CD4-positive, alpha-beta T cell treated with Interleukin-15 for 4 hours (primary cell): ENCODE measurements around the gene FCHSD1.

Source experiments
- DNase-seq: peaks from one replicate; pipeline ENCODE4 v3.0.0-alpha.2; 2020; ENCODE audit warnings: low spot score

The FCHSD1 gene

DNA sequence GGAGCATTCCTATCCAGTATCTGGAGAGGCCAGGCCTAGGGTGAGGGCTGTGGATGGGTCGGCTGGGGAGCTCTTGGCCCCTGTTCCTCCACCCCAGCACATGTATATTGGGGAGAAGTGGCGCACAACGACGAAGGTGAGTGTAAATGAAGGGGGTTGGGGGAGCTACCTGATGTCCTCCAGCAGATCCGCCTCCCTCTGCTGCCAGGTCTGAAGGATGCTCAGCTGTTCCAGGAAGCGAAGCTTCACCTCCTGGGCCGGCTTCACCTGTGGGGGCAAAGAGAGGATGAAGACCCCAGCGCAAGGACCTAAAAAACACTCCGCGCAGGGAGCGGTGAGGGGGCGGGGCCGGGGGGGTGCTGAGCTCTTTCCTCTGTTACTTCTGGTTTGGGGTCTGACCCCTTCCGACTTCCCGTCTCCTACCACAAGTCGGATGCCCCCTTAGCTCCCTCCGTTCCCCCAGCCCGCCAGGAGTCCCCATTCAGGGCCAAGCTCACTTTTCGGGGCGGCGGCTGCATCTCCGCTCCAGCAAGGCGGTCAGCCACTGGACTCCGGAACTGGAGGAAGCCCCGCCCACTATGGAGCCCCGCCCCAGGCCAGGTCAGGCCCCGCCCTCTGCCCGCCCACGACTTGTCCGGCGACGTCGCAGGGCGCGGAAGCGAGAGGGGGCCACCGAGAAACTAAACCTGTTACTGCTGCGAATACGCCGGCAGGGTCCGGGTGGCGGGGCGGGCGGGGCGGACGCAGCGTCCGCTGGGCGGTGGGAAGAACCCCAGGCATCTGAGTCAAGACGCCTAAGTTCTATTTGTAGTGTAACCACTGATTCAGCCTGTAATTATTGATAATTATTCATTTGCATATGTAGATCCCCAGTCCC lies at the start of gene FCHSD1:
FCHSD1 (minus strand) TSS at position 568 of the 877 bp plus-strand sequence; CDS start at position 518, 50 bp downstream.
- peak; percentile 80 for DNase-seq

DNA sequence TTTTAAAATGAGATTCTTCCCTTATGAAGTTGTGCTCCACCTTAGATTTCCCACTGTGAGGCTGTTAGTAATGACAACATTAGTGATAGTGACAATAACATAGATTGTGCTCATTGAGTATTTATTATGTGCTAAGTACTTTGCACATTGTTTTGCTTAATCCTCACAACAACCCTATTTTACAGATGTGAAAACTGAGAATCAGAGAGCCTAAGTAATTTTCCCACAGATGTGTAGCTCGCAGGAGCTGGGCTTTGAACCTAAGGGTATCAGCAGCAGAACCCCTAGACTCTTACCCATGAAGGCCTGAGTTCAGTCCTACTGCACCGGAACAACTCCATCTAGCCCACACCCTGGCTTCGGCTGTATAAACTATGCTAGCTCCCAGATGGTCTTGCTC lies 46.4 kb upstream of the FCHSD1 start:
- no peak for DNase-seq

DNA sequence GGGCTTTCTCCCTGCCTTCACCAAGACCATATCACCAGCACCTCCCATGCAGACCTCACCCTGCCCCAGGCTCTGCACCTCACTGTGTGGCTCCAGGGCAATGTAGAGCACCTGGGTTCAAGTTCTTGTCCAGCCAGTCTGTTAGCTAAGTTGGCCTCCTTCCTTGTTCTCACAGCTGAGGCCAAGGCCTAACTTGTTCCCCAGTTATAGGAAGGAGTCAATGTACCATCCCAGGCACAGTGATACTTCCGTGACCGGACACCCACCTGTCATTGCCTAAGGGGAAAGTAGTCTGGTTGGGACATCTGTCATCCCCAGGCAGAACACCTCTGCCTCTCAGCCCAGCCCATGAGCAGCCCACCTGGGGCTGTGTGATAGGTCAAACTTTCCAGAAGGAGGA lies 45.2 kb upstream of the FCHSD1 start:
- no peak for DNase-seq

DNA sequence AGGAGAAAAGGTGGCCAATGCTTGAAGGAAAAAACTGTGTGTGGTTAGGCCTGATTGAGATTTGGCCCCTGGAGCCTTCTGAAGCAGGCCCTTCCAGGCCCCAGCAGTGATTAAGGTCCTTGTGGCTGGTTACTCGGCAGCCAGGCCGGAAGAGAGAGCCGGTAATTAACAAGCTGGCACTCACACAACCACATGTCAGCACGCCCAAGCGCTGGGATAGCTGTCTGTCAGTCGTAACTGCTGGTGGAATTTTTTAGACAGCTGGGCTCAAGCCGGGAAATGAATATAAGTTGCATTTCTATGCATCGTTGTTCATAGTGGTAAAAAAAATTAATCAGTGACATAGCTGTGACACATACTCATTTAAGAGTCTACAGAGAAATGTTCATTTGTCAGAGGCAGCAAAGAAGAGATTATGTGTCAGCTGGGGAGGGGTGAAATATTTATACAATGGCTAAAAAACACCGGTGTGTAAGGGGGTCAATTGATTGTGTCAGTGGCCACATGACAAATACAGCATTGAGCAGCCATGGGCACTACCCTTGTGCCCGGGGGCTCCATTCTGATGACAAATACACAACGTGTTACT lies 44.5 kb upstream of the FCHSD1 start:
- DNase-seq, result no peak

DNA sequence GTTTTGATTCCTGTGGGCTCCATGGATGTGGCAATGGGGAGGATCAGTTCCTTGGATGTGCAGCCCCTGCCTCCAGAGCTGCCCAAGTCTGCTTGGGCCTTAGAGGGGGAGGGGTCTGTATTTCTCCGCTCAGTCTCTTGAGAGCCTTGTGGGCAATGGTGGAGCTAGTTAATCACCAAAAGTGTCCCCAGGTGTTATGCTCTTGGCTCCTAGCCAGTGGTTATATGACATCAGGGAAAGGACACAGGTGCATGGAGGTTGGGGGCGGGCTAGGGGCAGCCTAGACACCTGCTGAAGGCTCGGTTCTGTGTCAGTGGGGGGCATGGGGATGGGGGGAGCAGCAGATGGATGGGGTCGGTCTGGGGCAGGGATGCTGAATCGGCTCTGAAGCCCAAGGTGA lies 43.3 kb upstream of the FCHSD1 start:
- no peak for DNase-seq

DNA sequence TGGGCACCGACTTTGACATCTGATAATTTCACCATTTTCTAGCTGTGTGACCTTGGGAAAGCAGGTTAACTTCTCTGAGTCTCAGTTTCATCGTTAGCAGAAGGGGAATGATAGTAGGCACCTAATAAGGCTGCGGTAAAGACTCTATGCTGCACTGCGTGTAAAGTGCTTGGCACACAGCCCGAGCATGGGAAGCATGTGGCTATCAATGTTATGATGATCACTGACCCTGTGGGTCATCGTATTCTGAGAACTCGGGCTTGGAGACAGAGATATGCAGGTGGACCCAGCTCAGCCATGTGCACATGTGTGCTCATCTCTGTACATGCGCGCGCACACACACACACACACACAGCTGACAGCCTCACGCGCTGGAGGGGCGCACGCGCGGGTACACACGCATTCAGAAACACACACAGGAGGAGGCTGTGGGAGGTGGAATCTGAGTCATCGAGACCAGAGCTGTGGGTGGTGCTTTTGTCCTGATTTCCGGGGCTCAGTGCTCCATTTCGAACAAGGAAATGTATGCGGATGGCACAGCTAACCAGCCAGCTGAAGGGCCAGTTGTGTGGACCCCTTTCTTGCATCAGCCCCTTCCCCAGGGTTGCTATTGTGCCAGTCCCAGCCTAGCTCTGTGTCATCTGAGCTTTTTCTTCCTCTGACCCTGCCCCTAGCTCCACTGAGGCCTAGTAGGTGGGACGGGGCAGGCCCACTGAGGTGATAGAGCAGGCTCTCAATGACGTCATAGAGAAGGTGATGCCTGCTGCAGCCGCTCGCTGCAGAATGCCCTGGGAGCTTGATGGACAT lies 41.9 kb upstream of the FCHSD1 start:
- DNase-seq, result peak; percentile 82

DNA sequence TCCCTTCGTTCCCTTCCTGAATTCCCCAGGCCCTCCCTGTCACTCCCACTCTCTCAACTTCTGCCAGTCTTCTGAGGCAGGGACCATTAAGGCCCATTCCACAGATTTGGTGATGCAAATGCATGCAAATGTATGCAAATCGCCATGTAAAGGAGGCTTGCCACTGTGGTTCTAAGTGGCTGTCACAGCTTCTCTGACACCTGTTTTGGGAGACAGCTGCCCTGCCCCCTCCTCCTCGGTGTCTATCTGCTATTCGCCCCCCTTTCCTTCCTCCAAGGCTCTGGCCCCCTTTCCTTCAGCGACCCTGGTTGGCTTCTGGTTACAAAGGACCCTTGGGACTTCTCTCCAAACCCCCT lies 41.3 kb upstream of the FCHSD1 start:
- no peak for DNase-seq

DNA sequence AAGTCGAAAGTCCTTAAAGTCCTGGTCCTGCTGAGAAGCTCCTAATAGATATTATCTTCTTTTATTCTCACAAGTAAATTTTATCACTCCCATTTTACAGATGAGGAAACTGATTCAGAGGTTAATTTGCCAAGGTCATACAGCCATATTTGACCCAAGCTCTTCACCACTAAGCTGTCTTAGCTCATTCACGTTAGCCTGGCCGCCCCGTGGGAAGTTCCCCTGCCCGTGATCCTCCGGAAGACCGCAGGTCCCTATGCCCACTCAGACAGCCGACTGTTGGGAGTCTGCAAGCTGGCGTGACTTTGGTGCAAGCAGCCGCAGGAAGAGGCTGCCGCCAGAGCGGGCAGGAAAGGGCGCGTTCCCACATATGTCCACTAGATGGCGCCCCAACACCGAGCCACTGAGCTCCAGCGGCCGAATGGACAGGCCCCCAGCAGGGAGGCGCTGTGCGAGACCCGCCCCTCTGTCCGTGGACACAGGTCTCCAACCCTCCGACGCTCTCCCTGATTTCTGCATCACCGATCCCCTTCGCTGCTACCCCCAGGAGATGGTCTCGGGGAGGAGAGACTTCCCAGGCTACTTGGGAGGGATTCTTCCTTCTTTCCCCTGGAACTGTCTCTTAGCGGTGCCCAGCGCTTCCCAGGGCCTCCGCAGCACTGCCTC lies 40.8 kb upstream of the FCHSD1 start:
- DNase-seq, result peak; percentile 87

DNA sequence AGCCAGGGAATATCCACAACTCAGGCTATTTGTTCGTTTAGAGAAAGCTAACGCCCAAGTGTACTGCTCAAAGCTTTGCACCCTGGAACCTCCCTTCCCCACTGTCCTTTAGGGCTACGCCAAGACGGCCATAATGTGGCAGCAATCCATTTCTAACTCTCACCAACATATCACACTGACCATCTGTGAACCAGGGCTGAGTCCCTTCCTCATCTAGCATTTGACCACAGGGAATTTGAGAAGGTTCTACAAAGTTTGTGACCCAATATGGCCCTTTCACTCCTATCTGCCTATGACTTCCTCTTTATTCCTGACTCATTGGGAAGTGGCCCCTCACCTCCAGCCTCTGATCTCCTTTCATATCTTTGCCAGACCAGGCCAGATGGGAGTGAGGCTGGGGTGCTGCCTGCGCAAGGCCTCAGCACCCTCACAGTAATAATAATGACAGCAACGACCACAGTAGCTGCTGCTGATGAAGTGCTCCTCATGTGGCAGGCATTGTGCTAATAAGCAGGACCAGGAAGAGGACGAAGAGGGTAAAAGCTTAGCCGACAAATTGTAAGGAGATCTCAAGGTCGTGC lies 40.2 kb upstream of the FCHSD1 start:
- no peak for DNase-seq

DNA sequence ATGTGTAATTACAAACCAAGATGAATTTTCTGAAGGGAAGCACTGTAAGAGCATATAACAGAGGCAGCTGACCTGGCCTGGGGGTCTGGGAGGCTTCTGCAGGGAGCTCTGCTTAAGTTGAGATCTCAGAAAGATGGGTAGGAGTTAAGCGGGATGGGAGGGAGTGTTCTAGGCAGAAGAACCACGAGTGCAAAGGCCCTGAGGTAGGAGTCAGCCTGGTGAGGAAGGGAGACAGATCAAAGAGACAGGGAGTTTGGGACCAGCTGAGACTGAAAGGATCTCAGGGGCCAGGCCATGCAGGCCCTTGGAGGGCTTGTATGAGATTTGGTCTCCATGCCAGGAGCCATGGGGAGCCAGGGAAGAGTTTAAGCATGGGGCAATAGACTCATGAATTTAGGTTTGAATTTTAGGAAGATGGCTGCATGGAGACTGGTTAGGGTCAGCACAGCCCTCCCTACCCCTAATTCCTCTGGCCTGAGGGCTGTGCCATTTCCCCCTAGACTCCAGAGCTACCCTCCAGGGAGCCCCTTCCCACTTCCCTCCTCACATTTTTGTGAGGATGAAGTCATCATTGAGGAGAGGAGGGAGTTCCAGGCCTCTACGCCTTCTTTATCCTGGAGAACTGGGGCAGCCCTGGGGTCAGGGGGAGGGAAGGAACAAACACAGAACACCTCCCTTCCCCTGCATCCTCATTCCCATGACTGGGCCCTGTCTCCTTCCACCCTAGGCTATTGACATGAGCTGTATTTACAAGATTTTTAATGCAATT lies 35.6 kb upstream of the FCHSD1 start:
- no peak for DNase-seq

DNA sequence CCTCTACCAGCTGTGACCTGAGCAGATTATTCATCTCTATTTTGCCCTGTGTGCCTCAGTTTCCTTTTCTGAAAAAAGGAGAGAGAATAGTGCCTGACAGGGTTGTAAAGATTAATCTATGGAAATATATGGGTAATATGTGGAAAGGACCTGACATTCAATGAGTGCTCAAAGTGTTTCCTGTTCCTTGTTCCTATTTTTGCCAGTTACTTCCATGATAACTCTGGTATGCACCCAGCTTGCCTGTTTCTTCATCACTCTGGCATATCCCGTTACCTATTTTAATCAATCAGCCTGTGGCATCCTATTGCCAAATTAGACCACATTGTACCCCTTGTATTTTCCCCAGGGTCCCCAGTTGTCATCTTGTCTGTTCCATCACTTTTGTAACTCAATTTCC lies 34.4 kb upstream of the FCHSD1 start:
- no peak for DNase-seq

DNA sequence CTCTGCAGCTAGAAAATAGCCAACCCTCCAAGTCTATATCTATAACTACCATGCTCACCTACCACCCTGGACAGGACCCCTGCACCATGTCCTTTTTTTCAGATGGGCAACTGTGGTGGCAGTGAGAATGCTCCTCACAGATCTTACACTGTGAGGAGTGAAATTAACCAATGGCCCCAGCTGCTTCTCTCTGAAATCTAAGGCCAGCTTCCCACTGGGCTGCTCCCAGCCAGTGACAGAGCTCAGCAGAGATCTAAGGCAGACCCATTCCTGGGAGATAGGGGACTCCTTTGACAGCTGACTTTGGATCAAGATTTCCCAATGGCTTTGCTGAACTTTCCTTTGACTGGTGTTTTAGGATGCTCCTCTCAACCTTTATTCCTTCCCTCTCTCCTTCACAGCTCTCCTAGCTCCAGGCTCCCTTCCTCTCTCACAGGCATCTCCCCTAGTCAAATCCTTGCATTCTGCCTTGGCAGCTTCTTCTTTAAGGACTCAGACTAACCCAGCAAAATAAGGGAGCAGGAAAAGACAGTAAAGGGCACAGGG lies 32.5 kb upstream of the FCHSD1 start:
- no peak for DNase-seq

DNA sequence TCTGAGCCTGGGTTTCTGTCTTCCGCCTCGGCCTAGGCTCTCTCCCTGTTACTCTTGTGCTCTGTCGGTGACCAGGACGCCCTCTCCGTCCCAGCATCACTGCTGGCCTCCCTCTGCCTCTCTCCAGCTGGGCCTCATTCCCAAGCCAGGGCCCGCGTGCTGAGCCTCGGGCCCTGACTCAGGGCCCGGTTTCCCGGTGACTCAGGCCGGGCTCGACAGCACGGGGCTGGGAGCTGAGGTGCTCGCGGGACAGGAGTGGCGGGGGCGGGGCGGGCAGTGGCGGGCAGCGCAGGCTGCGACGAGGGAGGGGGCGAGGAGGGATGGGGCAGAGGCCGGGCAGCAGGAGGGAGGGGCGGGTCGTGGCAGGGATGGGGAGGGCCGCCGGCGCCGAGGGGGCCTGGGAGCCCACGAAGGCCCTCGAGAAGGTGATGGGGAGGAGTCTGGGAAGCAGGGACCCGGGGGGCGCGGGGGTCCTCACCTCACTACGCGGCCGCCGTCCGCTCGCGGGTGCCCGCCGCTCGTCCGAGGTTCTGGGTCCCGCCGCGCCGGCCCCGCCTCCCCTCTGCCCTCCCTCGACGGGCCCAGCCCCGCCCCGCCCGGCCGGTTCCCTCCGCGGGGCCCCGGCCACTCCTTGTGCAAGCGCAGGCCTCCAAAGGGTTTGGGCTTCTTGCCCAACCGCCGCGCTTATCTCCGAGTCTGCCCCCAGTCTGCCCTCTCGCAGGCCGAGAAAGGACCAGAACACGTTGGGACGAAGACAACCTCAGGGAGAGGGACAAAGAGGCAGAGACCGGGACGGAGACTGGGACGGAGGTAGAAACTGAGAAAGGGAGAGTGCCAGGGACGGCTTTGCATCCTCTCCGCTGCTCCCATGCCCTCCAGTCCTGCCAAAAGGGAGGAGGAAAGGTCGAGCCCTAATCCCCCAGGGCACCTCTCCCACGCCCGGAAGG lies 30.8 kb upstream of the FCHSD1 start, which contains the start of gene ARAP3:
ARAP3 (minus strand) TSS at position 536 of the 947 bp plus-strand sequence. CDS start 1,744 bp downstream, outside the sequence.
- DNase-seq, result peak; percentile 28

DNA sequence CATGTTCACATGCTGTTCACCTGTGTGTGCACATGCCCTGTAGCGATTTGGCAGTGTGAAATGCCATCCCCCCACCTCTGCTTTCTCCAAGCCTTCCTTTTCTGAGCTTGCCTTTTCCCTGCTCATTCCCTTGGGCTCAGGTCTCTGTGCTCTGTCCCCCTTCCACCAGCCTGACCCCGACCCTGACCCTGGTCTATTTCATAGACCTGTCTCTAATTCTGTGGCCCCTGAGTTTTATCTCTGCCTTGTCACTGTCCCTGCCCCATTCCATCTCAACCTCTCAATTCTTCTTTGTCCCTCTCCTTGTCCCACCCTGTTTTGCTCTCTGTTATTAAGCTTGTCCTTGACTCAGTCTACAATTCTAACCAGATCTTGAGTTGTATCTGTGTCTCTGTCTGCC lies 30.1 kb upstream of the FCHSD1 start:
- no peak for DNase-seq

DNA sequence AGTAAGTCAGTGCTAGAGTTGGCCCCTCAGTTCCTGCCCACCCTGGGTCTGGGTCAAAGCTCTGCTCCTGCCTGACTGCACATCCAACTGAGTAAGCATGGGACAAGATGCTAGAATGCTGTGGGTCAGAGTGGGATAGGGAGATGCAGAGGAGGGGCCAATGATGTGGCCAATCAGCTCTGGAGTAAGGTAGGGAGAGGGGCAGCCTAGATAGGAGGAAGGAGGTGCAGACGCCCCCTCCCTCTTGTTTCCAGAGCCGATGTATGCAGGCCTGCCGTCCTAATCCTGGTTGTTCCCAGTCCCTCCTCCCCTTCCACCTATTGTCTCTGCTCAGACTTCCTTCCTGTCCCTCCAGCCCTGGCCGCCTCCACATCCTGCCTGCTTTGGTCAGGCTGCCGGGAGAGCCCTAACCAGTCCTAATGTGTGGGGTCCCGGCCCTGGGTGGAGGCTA lies 29.6 kb upstream of the FCHSD1 start:
- DNase-seq, result no peak

DNA sequence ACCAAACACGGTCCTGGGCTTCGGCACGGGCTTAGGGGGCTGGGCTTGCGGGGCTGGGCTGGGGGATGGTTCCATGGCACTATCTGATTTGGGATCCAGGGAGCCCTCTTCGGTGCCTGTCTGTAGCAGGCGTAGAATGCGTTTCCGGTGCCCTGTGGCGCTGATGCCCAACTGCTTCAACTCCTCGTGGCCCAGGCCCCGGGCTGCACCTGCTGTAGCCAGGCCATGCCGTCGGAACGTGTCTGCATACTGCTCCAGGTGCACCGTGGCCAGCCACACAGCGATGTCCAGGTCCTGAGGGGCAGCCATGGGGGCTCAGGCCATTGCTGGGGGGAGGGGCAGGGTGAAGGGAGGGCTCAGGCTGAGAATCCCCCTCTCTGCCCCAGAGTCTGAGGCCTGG lies 29.0 kb upstream of the FCHSD1 start:
- DNase-seq, result no peak

DNA sequence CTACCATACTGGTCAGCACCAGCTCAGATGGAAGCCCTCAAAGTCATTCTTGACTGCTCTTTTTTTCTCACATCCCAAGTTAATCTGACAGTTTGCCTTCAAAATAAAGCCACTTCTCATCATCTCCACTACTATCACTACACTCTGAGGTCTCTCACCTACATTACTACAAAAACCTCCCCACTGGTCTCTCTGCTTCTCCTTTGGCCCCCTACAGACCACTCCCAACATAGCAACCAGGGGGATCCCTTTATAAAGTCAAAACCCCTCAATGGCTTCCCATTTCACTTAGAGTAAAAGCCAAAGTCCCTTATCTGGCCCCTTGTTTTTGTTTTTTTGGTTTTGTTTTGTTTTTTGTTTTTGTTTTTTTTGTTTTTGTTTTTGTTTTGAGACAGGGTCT lies 26.2 kb upstream of the FCHSD1 start:
- DNase-seq, result no peak

DNA sequence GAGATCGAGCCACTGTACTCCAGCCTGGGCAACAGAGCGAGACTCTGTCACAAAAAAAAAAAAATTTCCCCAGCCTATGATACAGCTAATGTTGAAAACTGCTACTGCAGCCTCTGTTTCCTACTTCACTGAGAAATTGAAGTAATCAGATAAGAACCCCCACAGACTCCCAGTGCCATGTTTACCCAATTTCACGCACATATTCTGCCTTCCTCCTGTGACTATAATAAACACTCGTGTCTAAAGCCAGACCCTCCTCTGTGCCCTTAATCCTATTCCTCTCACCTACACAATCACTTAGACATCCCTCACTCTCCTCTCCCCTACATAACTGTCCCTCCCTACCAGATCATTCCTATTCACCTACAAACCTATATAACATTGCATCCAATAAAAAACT lies 24.5 kb upstream of the FCHSD1 start:
- no peak for DNase-seq

DNA sequence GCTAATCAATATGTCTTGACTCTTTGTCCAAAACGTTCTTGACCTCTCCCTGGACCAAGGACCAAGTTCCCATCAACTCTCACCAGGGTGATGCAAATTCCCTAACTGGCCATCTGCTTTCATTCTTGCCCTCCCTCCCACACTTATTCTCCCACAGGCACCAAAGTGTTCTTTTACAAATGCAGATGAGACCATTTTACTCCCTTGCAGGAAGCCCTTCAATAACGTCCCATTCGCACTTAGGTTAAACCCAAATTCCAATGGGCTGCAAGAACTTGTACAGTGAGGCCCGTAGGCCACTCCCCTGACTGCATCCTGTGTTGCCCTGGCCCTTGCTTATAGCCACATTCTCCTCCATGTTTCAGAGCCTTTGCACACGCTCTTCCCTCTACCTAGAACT lies 23.5 kb upstream of the FCHSD1 start:
- DNase-seq, result no peak
